Fibroblast of lung (primary cell): Measurements from ENCODE around the gene KCNAB2. TPM values are rescaled to one million over a fixed set of nuclear protein-coding genes. Genes with fewer than 3 reads are reported as not detected.

ENCODE experiments used
- DNase-seq, 2 donors: peaks; one replicate each; pipeline versions ENCODE4 v3.0.0 to v3.0.0-alpha.2; 2010; ENCODE audit warnings: low read depth in 2 of 2
- H2AFZ ChIP-seq: 2 replicates; pipeline ENCODE4 v1.5.1; 2012; ENCODE audit warnings: low read length, control low read depth, inconsistent platforms
- H3K27ac ChIP-seq: 2 replicates; pipeline ENCODE4 v1.5.1; 2011; ENCODE audit warnings: low read length, control low read depth; ENCODE audit not compliant: insufficient read depth
- H3K27me3 ChIP-seq: 2 replicates; pipeline ENCODE4 v1.5.1; 2011; ENCODE audit warnings: mild to moderate bottlenecking, low read length; ENCODE audit not compliant: control insufficient read depth, insufficient read depth
- H3K36me3 ChIP-seq: 2 replicates; pipeline ENCODE4 v1.5.1; 2011; ENCODE audit warnings: low read length; ENCODE audit not compliant: control insufficient read depth, insufficient read depth
- H3K4me1 ChIP-seq: 2 replicates; pipeline ENCODE4 v1.5.1; 2011; ENCODE audit warnings: low read length; ENCODE audit not compliant: control insufficient read depth, insufficient read depth; ENCODE audit errors: extremely low read depth
- H3K4me2 ChIP-seq: 2 replicates; pipeline ENCODE4 v1.5.1; 2011; ENCODE audit warnings: low read length, control low read depth; ENCODE audit not compliant: insufficient read depth; ENCODE audit errors: extremely low read depth
- H3K4me3 ChIP-seq, 4 experiments: fragments of 200-600 bp in 1 of 4; sonication (generic) in 1 of 4; replicated peaks in 1 of 4; 2 replicates each; pipeline ENCODE4 v1.5.1; 2011 to 2016; ENCODE audit warnings: low read length in 4 of 4, low read depth in 3 of 4, mild to moderate bottlenecking in 3 of 4, control low read depth in 2 of 4, inconsistent platforms in 1 of 4, mixed read lengths in 1 of 4; ENCODE audit not compliant: insufficient read depth in 1 of 4; ENCODE audit errors: control extremely low read depth in 1 of 4
- H3K79me2 ChIP-seq: 2 replicates; pipeline ENCODE4 v1.5.1; 2012; ENCODE audit warnings: mild to moderate bottlenecking, low read length, inconsistent platforms; ENCODE audit not compliant: control insufficient read depth, insufficient read depth
- H3K9ac ChIP-seq: 2 replicates; pipeline ENCODE4 v1.5.1; 2011; ENCODE audit warnings: mild to moderate bottlenecking, low read length, control low read depth; ENCODE audit not compliant: insufficient read depth
- H3K9me3 ChIP-seq: 2 replicates; pipeline ENCODE4 v1.5.1; 2012; ENCODE audit warnings: low read depth, low read length; ENCODE audit not compliant: control insufficient read depth, insufficient read depth
- H4K20me1 ChIP-seq: 2 replicates; pipeline ENCODE4 v1.5.1; 2011; ENCODE audit warnings: low read length; ENCODE audit not compliant: control insufficient read depth, insufficient read depth; ENCODE audit errors: extremely low read depth
- EZH2 ChIP-seq: IDR thresholded peaks from 2 replicates; pipeline ENCODE4 v1.5.1; 2012; ENCODE audit warnings: low read length, control low read depth, mild to moderate bottlenecking; ENCODE audit errors: missing control alignments
- polyA plus RNA-seq, 2 donors: library from polyadenylated mRNA; depleted of rRNA in 1 of 2; stranded (reverse) in 1 of 2; unstranded in 1 of 2; fragments of >200 nt; gene quantifications; 2 replicates each; pipeline ENCODE4 v1.2.1, GENCODE V29; 2011 to 2012; ENCODE audit warnings: missing spikeins in 1 of 2
- total RNA-seq: library from RNA; depleted of rRNA; stranded (reverse); fragments of >200 nt; gene quantifications from 2 replicates; pipeline ENCODE4 v1.2.1, GENCODE V29; 2014
- TF ChIP-seq, protein P1 (sequence below), 2 donors: IDR thresholded peaks in 1 of 2; conservative IDR thresholded peaks in 1 of 2; 1 replicate in 1 of 2; 2 replicates in 1 of 2; pipeline ENCODE4 v1.5.1; 2011 to 2012; ENCODE audit warnings: low read length in 2 of 2, control low read depth in 1 of 2, inconsistent platforms in 1 of 2, low read depth in 1 of 2, mild to moderate bottlenecking in 1 of 2

KCNAB2 gene
- total and polyA plus RNA-seq, 2 donors (not counting 1 experiment from before 2014, with no cell fraction given) = 2.2 to 2.5 TPM

DNA sequence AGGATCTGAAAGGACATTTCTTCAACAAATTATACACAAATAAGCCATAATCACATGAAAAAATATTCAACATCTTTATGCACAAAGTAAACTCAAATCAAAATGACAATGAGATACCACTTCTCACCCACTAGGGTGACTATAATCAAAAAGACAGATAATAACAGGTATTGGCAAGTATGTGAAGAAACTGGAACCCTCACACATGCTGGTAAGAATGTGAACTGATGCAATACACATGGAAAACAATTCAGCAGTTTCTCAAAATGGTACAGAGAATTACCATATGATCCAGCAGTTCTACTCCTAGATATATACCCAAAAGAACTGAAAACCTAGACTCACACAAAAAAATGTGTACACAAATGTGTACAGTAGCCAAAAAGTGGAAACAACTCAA lies 71.9 kb downstream of the KCNAB2 start:
- no peaks in the 10 kb centered on the region for H3K9me3 ChIP-seq
- no peaks in the 10 kb centered on the region for H3K79me2 ChIP-seq
- H3K4me1 ChIP-seq = no peaks in the 10 kb centered on the region
- H3K36me3 ChIP-seq = no peaks in the 10 kb centered on the region
- no peak overlapping the region for H3K4me2 ChIP-seq
- DNase-seq = no peak
- no peak overlapping the region for H3K4me3 ChIP-seq
- H3K27me3 ChIP-seq = no peaks in the 10 kb centered on the region
- H2AFZ ChIP-seq = no peak overlapping the region
- no peak overlapping the region for H3K9ac ChIP-seq
- no peak overlapping the region for H3K27ac ChIP-seq
- TF ChIP-seq, protein P1, sequence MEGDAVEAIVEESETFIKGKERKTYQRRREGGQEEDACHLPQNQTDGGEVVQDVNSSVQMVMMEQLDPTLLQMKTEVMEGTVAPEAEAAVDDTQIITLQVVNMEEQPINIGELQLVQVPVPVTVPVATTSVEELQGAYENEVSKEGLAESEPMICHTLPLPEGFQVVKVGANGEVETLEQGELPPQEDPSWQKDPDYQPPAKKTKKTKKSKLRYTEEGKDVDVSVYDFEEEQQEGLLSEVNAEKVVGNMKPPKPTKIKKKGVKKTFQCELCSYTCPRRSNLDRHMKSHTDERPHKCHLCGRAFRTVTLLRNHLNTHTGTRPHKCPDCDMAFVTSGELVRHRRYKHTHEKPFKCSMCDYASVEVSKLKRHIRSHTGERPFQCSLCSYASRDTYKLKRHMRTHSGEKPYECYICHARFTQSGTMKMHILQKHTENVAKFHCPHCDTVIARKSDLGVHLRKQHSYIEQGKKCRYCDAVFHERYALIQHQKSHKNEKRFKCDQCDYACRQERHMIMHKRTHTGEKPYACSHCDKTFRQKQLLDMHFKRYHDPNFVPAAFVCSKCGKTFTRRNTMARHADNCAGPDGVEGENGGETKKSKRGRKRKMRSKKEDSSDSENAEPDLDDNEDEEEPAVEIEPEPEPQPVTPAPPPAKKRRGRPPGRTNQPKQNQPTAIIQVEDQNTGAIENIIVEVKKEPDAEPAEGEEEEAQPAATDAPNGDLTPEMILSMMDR (conservative IDR thresholded peaks at IDR 0.05 in 1 of 2, IDR thresholded peaks at IDR 0.05 in 1 of 2; ENCODE audit: low read depth in 1 of 2, low read length in 2 of 2) = no peak
- no peak for TF ChIP-seq EZH2
- H4K20me1 ChIP-seq = no peaks in the 10 kb centered on the region

DNA sequence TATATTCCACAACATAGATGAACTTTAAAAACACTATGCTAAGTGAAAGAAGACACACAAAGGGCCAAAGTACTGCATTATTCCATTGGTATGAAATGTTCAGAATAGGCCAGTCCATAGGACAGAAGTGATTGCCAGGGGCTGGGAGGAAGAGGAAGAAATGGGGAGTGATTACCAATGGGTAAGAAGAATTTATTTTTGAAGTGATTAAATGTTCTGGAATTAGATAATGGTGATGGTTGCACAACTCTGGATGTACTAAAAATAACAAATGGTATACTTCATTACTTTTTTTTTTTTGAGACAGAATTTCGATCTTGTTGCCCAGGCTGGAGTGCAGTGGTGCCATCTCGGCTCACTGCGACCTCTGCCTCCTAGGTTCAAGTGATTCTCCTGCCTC lies 72.7 kb downstream of the KCNAB2 start:
- Histone ChIP-seq H4K20me1 (no peaks in the 10 kb centered on the region), H3K4me3 (no peak overlapping the region)

DNA sequence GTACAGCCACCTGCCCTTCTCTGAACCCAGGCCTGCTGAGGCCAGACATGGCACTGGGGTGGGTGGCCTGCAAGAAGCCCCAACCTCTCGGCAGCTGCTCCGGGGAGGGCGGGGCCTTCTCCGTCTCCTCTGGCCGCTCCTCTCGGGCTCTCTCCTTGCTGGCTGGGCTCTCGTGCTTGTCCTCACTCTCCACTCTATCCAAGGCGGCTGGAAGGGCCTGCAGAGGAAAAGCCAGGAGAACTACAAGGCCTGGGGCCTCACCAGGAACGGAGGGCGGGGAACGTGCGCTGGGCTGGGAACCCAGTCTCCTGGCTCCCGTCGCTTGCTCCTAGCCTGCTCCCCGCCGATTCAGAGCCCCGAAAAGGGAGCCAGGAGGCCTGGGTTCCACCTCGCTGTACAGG lies 75.3 kb downstream of the KCNAB2 start:
- H2AFZ ChIP-seq = no peak overlapping the region
- no peak overlapping the region for H3K4me3 ChIP-seq
- no peak overlapping the region for H3K27ac ChIP-seq
- H3K9ac ChIP-seq = no peak overlapping the region
- H3K4me1 ChIP-seq = no peaks in the 10 kb centered on the region
- H3K9me3 ChIP-seq = no peaks in the 10 kb centered on the region
- no peak for DNase-seq
- H3K36me3 ChIP-seq = no peaks in the 10 kb centered on the region
- H3K27me3 ChIP-seq = no peaks in the 10 kb centered on the region
- no peaks in the 10 kb centered on the region for H4K20me1 ChIP-seq
- H3K4me2 ChIP-seq = no peak overlapping the region
- TF ChIP-seq, protein P1 (conservative IDR thresholded peaks at IDR 0.05 in 1 of 2, IDR thresholded peaks at IDR 0.05 in 1 of 2; ENCODE audit: low read depth in 1 of 2, low read length in 2 of 2) = no peak
- TF ChIP-seq EZH2 = no peak
- no peaks in the 10 kb centered on the region for H3K79me2 ChIP-seq

More for the DNA sequence above, 72.7 kb downstream of the KCNAB2 start:
- peak; percentile 5 to 12 for DNase-seq
- Histone ChIP-seq H3K4me1 (no peaks in the 10 kb centered on the region), H3K9ac (no peak overlapping the region), H3K27ac (no peak overlapping the region), H3K27me3 (no peaks in the 10 kb centered on the region), H2AFZ (no peak overlapping the region), H3K9me3 (no peaks in the 10 kb centered on the region), H3K79me2 (no peaks in the 10 kb centered on the region), H3K36me3 (no peaks in the 10 kb centered on the region), H3K4me2 (no peak overlapping the region)
- no peak for TF ChIP-seq EZH2
- TF ChIP-seq, protein P1 (conservative IDR thresholded peaks at IDR 0.05 in 1 of 2, IDR thresholded peaks at IDR 0.05 in 1 of 2; ENCODE audit: low read depth in 1 of 2, low read length in 2 of 2) = no peak
